ENCODE data around the gene NDRG4. TPM values are rescaled to one million over a fixed set of nuclear protein-coding genes. Genes with fewer than 3 reads are reported as not detected.

Gene NDRG4
- total RNA-seq, 2 donors from 2014 or later: 2.2 to 11.0 TPM

DNA sequence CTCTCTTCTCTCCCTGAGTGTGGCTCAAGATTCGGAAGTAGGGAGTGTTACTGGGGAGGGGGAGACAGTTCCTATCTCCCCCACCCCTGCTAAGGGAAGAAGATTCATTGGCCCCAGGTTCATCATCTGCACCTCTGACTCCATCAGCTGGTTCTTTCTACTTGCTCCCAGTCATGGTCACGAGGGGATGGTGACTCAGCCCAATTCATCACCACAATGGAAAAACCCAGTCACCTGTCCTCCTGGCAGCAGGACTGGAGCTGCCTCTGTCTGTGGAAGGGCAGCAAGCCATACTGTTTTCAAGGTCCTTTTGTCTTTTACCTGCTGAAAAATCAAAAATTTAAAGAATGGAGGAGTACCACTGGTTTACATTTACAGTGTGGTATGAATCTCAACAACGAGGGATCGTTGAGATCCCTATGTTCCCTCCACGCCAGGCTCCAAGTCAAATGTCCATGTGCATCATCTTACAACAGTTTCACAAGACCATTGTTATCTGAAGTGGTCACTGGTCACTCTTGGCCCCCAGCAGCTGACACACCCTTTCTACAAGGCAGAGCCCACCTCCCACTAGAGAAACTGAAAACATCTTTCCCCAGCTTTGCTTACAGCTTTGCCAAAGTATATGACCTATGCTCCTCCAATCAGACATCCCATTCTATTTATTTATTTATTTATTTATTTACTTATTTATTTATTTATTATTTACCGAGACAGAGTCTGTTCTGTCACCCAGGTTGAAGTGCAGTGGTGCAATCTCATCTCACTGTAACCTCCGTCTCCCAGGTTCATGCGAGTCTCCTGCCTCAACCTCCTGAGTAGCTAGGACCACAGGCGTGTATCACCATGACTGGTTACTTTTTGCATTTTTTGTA, 40.4 kb upstream of the NDRG4 start:
- no peak for ATAC-seq (ENCODE audit: insufficient number of reproducible peaks, low FRiP score, low read depth)
- no peaks in the 10 kb centered on the region for H3K36me3 ChIP-seq
- TF ChIP-seq, protein P1, sequence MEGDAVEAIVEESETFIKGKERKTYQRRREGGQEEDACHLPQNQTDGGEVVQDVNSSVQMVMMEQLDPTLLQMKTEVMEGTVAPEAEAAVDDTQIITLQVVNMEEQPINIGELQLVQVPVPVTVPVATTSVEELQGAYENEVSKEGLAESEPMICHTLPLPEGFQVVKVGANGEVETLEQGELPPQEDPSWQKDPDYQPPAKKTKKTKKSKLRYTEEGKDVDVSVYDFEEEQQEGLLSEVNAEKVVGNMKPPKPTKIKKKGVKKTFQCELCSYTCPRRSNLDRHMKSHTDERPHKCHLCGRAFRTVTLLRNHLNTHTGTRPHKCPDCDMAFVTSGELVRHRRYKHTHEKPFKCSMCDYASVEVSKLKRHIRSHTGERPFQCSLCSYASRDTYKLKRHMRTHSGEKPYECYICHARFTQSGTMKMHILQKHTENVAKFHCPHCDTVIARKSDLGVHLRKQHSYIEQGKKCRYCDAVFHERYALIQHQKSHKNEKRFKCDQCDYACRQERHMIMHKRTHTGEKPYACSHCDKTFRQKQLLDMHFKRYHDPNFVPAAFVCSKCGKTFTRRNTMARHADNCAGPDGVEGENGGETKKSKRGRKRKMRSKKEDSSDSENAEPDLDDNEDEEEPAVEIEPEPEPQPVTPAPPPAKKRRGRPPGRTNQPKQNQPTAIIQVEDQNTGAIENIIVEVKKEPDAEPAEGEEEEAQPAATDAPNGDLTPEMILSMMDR (IDR thresholded peaks at IDR 0.05): no peak
- no peak overlapping the region for H3K27ac ChIP-seq
- DNase-seq (ENCODE audit: low spot score): no peak
- no peak overlapping the region for H3K4me3 ChIP-seq
- H3K9me3 ChIP-seq: no peaks in the 10 kb centered on the region
- peaks cover 9% of the 10 kb centered on the region in 2 donors for H3K4me1 ChIP-seq (ENCODE audit: control insufficient read depth in 1 of 2, low read depth in 2 of 2)
- no peaks in the 10 kb centered on the region for H3K27me3 ChIP-seq (replicated peaks; ENCODE audit: insufficient read depth)

DNA sequence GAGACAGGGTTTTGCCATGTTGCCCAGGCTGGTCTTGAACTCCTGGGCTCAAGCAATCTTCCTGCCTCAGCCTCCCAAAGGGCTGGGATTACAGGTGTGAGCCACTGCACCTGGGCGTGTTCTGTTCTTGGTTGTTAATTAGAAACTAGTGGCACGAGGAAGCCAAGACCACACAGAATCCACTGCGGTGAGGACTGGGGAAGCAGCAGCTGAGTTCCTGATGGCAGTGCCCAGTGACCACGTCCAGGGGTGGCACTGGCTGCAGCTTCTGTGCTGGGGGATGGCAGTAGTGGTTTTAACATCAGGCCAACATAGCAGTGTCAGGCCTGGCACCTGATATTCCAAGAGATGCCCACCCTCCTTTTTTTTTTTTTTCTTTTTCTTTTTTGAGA, 39.7 kb upstream of the NDRG4 start:
- Histone ChIP-seq H3K27me3 (replicated peaks; ENCODE audit: insufficient read depth) (no peaks in the 10 kb centered on the region), H3K4me3 (no peak overlapping the region), H3K4me1 (ENCODE audit: control insufficient read depth in 1 of 2, low read depth in 2 of 2) (peaks cover 10 to 12% of the 10 kb centered on the region in 2 donors), H3K9me3 (no peaks in the 10 kb centered on the region), H3K27ac (no peak overlapping the region), H3K36me3 (no peaks in the 10 kb centered on the region)
- ATAC-seq (ENCODE audit: insufficient number of reproducible peaks, low FRiP score, low read depth): no peak
- DNase-seq (ENCODE audit: low spot score): no peak
- TF ChIP-seq, protein P1 (IDR thresholded peaks at IDR 0.05): no peak

DNA sequence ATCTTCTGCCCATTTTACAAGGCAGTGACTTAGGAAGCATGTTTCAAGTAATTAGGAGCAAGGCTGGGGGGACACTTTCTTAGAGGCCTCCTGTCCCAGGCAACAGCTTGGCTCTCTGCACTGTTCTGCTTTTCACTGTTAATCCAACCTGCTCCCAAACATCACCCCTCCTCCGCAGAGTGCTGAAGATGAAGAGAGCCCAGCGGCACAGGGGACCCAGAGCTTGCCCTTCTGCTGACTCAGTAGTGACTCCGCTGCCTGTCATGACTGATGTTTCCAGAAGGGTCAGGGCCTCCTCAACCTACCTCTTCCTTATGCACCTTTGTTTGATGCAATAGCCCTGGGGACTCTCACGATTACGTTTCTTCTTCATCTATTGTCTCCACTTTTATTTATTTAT, 38.9 kb upstream of the NDRG4 start:
- peaks cover 10 to 12% of the 10 kb centered on the region in 2 donors for H3K4me1 ChIP-seq (ENCODE audit: control insufficient read depth in 1 of 2, low read depth in 2 of 2)
- ATAC-seq (ENCODE audit: insufficient number of reproducible peaks, low FRiP score, low read depth): no peak

DNA sequence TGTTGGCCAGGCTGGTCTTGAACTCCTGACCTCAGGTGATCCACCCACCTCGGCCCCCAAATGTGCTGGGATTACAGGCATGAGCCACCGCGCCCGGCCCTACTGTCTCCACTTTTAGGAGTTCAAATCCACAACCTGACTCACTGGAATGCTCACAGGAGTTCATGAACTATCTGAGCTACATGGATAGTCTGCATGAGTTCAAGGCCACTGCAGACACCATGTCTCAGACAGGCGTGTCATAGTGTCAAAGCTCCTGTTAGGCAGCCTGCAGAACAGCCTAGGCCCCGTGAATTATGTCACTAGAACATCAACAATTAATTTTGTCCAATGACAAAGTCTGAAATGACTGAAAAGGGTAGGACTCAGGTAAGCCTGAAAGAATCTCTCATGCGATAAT, 38.3 kb upstream of the NDRG4 start:
- TF ChIP-seq, protein P1 (IDR thresholded peaks at IDR 0.05): no peak
- Histone ChIP-seq H3K9me3 (no peaks in the 10 kb centered on the region), H3K36me3 (no peaks in the 10 kb centered on the region), H3K27me3 (replicated peaks; ENCODE audit: insufficient read depth) (no peaks in the 10 kb centered on the region), H3K27ac (no peak overlapping the region), H3K4me3 (no peak overlapping the region), H3K4me1 (ENCODE audit: control insufficient read depth in 1 of 2, low read depth in 2 of 2) (peaks cover 10 to 12% of the 10 kb centered on the region in 2 donors)
- no peak for ATAC-seq (ENCODE audit: insufficient number of reproducible peaks, low FRiP score, low read depth)
- DNase-seq (ENCODE audit: low spot score): no peak

More for the DNA sequence above, 38.9 kb upstream of the NDRG4 start:
- Histone ChIP-seq H3K27me3 (replicated peaks; ENCODE audit: insufficient read depth) (no peaks in the 10 kb centered on the region), H3K4me3 (no peak overlapping the region), H3K9me3 (no peaks in the 10 kb centered on the region), H3K36me3 (no peaks in the 10 kb centered on the region), H3K27ac (no peak overlapping the region)
- no peak for DNase-seq (ENCODE audit: low spot score)
- TF ChIP-seq, protein P1 (IDR thresholded peaks at IDR 0.05): no peak

DNA sequence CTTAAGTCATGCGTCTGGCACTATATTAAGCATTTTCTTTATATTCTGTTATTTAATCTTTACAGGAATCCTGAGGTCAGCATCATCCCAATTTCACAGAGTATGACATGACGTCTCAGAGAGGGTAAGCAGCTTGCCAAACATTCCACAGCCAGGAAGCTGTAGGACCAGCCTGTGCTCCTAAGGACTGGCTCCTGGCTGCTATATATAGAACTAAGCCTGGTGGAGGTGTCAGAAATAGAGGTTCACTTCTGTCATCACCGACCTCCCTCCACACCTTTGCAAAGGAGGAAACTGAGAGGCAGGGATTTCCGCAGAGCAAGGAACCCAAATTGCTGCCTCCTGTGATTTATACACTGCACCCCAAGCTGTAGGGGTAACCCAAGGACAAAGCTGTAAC, 37.9 kb upstream of the NDRG4 start:
- DNase-seq (ENCODE audit: low spot score): no peak
- TF ChIP-seq, protein P1 (IDR thresholded peaks at IDR 0.05): no peak
- Histone ChIP-seq H3K36me3 (no peaks in the 10 kb centered on the region), H3K4me1 (ENCODE audit: control insufficient read depth in 1 of 2, low read depth in 2 of 2) (peaks cover 10 to 12% of the 10 kb centered on the region in 2 donors), H3K27me3 (replicated peaks; ENCODE audit: insufficient read depth) (no peaks in the 10 kb centered on the region), H3K9me3 (no peaks in the 10 kb centered on the region), H3K4me3 (no peak overlapping the region), H3K27ac (no peak overlapping the region)
- ATAC-seq (ENCODE audit: insufficient number of reproducible peaks, low FRiP score, low read depth): no peak

All from thoracic aorta (tissue), 2 donors.